Measurements from ENCODE around the gene PHC2. TPM values are rescaled to one million over a fixed set of nuclear protein-coding genes. Genes with fewer than 3 reads are reported as not detected.

PHC2 gene
- total RNA-seq, 1 donor from 2014 or later = 105 TPM

DNA sequence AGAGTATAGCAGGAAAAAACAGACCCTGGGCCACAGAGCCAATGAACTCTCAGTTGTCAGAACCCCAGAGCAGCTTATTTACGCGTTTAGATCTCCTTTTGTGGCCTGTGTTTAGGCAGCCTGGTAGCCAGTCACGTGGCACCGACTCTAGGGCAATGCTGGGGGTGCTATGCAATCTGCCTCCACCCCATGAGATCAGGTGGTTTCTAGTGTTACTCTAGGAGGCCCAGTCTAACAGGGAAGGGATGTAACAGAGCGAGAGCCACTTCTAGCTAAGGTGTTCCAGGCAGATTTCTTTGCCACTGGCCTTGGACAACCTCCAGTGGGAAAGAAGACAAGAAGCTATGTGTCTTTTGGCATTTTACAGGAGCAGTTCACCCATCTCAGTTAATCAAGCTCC, 98.0 kb downstream of the PHC2 start:
- DNase-seq = peak; percentile 61
- Histone ChIP-seq H3K9me3 (no peaks in the 10 kb centered on the region), H3K27me3 (ENCODE audit: low read depth) (no peaks in the 10 kb centered on the region), H3K4me3 (no peak overlapping the region), H3K36me3 (peaks cover 71% of the 10 kb centered on the region), H3K27ac (peak overlapping the region; percentile 27), H3K4me1 (peaks cover 81% of the 10 kb centered on the region)
- ATAC-seq = peak; percentile 58 to 67
- intact Hi-C loops (cut with DNase I) = no loop called here
- TF ChIP-seq, protein P1, sequence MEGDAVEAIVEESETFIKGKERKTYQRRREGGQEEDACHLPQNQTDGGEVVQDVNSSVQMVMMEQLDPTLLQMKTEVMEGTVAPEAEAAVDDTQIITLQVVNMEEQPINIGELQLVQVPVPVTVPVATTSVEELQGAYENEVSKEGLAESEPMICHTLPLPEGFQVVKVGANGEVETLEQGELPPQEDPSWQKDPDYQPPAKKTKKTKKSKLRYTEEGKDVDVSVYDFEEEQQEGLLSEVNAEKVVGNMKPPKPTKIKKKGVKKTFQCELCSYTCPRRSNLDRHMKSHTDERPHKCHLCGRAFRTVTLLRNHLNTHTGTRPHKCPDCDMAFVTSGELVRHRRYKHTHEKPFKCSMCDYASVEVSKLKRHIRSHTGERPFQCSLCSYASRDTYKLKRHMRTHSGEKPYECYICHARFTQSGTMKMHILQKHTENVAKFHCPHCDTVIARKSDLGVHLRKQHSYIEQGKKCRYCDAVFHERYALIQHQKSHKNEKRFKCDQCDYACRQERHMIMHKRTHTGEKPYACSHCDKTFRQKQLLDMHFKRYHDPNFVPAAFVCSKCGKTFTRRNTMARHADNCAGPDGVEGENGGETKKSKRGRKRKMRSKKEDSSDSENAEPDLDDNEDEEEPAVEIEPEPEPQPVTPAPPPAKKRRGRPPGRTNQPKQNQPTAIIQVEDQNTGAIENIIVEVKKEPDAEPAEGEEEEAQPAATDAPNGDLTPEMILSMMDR (IDR thresholded peaks at IDR 0.05) = no peak

DNA sequence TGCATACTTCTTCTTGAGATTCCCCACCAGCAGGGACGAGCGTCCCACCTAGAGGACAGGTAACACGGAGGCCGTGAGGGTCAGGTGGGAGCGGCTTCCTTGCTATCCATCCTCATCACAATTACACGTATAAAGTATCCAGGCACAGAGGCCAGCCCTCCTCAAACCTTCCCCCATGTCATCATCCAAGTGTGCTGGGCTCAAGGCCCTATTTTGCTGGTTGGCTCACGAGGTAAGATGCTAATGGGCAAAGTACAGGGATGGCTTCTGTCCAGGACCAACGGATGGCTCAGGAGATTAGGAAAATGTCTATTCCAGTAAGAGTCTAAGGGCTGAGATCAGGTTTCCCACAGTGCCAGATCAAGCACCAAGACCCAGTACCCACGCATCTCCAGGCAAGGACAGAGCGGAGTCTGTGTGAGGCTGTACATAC, 98.5 kb downstream of the PHC2 start:
- no peak for ATAC-seq
- intact Hi-C loops (cut with DNase I) = no loop called here
- TF ChIP-seq, protein P1 (IDR thresholded peaks at IDR 0.05) = no peak
- no peak overlapping the region for H3K4me3 ChIP-seq
- peak overlapping the region; percentile 27 for H3K27ac ChIP-seq
- H3K27me3 ChIP-seq (ENCODE audit: low read depth) = no peaks in the 10 kb centered on the region
- no peaks in the 10 kb centered on the region for H3K9me3 ChIP-seq
- peaks cover 76% of the 10 kb centered on the region for H3K36me3 ChIP-seq
- DNase-seq = no peak
- peaks cover 81% of the 10 kb centered on the region for H3K4me1 ChIP-seq

DNA sequence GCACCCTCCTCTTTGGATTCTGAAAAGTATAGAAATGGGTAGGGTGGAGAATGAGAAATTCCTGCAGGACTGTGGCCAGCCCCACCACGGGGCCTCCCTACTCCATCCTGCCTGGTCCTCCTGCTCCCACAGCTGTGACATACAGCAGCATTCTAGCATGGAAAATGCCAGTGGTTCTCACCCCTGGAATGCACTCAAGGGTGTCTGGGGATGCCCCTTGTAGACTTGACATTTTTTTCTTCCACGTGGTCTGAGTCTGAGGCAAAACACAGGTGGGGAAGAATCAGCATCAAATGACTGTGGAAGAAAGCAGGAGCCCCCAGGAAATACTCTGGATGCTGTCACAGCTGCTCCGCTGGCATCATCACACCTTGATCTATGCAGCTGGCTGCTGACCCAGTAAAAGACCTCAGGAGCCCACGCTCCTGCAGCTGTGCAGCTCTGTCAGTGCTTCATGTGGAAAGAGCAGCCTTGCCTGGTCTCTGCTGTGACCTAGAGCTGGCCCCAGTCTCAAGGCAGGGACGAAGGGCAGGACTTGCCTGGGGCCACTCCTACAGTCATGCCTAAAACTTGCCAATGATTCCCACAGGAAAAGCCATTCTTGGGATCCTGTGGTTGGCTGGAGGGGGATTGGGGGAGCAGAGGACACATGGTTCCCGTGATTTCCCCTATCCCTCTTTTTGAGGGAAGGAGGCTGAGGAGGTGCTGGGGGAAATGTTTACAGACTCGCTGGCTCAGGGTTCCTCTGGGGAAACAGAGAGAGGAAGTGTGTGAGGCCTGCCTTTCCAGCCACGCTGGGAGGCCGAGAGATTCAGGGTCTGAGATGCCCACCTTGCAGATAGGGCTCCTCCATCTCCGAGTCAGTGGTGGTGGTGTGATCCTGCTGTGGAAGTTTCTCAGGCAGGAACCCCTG, 99.2 kb downstream of the PHC2 start:
- peaks cover 83% of the 10 kb centered on the region for H3K36me3 ChIP-seq
- H3K4me3 ChIP-seq = no peak overlapping the region
- peak overlapping the region; percentile 27 for H3K27ac ChIP-seq
- H3K9me3 ChIP-seq = no peaks in the 10 kb centered on the region
- TF ChIP-seq, protein P1 (IDR thresholded peaks at IDR 0.05) = no peak
- ATAC-seq (no peak), DNase-seq (no peak)
- H3K4me1 ChIP-seq = peaks cover 81% of the 10 kb centered on the region
- no peaks in the 10 kb centered on the region for H3K27me3 ChIP-seq (ENCODE audit: low read depth)
- intact Hi-C loops (cut with DNase I) = no loop called here

DNA sequence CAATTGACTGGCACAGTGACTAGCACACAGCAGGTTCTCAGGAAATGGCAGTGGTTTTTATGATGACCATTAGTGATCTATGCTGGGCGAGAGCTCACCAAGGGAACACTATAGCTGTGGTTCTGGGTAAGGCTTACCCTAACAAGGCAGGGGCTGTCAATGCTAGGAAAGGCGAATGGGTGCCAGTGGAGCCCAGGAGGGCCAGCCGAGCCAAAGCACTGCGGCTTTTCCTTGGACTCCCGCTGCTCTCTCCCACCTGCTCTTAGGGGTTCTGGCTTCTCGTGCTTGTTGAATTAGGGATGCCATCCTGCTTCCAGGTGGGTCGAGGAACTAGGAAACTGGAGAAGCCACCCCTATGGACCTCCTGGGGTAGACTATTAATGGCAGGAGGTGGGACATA, 100.0 kb downstream of the PHC2 start:
- DNase-seq = no peak
- ATAC-seq = no peak
- H3K9me3 ChIP-seq = no peaks in the 10 kb centered on the region
- TF ChIP-seq, protein P1 (IDR thresholded peaks at IDR 0.05) = no peak
- no peak overlapping the region for H3K4me3 ChIP-seq
- peaks cover 90% of the 10 kb centered on the region for H3K36me3 ChIP-seq
- peaks cover 78% of the 10 kb centered on the region for H3K4me1 ChIP-seq
- peak overlapping the region; percentile 27 for H3K27ac ChIP-seq
- intact Hi-C loops (cut with DNase I) = no loop called here
- H3K27me3 ChIP-seq (ENCODE audit: low read depth) = no peaks in the 10 kb centered on the region

DNA sequence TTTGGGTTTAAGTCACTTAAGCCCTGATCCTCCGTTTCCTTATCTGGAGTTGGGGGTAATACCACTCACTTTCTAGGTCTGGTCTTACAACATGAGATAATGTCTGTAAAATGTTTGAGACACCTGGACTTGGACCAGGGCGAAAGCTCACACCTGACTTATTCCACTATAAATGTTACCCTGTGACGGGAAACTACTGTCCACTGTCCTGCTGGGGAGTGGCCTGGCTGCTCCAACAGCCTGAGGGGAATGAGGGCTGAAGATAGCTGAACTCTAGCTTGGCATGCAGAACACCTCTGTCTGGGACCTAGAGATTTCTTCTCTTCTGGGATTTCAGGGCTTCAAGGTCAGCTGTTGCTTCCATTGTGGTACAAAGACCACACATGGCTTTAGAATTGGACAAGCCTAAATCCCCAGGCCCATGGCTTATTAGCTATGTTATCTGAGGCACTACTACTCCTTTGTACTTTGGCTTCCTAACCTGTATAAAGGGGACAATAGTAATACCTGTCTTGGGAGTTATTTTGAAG, 100.5 kb downstream of the PHC2 start:
- intact Hi-C loops (cut with DNase I) = no loop called here
- TF ChIP-seq, protein P1 (IDR thresholded peaks at IDR 0.05) = no peak

More for the DNA sequence above, 100.5 kb downstream of the PHC2 start:
- Histone ChIP-seq H3K36me3 (peaks cover 95% of the 10 kb centered on the region), H3K4me3 (no peak overlapping the region), H3K9me3 (no peaks in the 10 kb centered on the region), H3K27ac (no peak overlapping the region), H3K4me1 (peaks cover 76% of the 10 kb centered on the region), H3K27me3 (ENCODE audit: low read depth) (no peaks in the 10 kb centered on the region)
- ATAC-seq (no peak), DNase-seq (no peak)
